ENCODE measurements around the gene AGBL3.
A peak's percentile ranks its signal among the peaks of the same experiment; 100 is the strongest.

AGBL3 gene

DNA sequence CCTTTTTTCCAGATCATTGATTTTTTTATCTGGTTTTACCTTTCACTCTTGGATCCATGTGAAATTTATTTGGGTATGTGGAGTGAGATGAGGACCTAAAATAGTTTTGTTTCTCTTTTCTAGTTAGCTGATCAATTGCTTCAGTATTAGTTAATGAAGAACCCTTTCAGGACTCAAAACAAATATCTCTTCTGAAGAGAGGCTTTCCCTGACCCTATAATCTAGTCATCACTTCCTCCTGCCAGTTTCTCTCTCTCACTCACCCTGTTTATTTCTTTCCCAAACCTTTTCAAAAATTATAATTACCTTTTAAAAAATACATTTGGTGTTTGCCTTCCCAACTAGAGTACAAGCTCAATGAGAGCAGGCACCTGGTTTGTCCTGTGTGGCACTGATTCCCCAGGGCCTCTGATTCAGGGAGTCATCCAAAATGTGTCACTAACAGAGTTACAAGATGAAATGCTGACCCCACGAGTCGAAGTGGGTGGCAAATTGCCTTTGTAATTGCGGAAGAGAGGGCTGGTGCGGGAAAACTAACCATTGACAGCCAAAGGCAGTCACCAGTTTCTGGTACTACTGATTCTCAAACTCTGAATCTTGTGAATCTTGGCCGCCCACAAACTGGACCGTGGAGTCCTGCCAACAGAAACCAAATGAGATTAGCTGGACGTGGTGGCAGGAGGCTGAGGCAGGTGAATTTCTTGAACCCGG, 163.9 kb downstream of the AGBL3 start:
- no peak for DNase-seq

DNA sequence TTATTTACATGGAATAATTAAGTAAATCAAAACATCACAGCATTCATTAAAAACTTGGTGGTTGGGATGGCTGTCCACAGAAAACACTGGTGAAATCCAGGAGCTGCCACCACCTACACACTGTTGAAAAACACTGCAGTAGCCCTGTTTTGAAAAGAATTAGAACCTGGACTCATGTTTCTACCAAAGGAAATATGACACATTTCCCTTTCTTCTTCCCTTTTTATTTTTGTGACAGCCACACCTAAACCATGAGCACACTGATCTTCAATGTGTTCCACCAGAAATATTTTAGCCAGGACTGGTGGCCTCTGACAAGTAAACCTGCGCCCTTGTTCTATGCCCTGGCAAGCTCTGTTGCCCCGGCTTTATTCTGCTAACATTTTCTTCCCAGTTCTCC, 164.8 kb downstream of the AGBL3 start:
- DNase-seq, result no peak

DNA sequence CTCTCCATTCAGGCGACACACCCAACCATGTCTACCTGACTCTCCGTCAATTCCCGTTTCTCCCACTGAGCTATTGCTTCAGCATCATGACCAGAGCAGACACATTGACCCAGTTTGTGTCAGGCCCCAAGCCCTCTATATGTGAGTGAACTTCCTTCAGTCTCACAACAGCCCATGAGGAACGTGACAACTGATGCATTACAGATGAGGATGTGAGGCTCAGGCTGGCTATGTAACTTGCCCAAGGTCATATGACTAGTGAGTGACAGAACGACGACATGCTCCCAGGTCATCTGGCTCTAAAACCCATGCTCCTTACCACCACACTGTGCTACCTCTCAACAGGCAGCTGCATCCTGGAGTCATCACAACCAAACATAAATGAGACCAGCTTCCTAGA, 165.2 kb downstream of the AGBL3 start:
- DNase-seq, result no peak

DNA sequence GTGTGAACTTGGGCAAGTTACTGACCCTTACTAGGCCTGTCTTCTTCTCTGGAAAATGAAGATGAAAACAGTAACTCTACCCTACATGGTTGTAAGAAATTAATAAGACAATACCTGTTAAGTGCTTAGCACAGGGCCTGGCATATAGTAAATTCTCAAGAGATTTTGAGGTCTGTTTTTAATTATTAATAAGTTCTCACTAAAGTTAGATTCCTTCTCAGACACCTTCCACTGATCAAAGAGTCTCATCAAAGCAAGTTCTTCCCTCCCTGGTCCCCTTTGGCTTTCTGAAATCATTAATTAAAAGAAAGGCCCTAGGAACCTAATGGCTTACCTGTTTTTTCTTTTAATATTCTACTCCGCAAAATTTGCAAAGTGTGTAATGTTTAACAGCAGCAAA, 166.1 kb downstream of the AGBL3 start:
- no peak for DNase-seq

DNA sequence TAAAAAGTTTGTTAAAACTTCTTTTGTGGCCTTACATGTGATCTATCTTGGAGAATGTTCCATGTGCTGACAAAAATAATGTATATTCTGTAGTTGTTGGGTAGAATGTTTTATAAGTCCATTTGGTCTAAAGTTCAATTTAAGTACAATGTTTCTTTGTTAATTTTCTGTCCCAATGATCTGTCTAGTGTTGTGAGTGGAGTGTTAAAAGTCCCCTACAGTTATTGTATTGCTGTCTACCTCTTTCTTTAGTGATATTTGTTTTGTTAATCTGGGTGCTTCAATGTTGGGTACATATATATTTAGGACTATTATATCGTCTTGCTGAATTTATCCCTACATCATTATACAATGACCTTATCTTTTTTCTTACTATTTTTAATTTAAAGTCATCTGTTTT, 168.4 kb downstream of the AGBL3 start:
- DNase-seq, result no peak

DNA sequence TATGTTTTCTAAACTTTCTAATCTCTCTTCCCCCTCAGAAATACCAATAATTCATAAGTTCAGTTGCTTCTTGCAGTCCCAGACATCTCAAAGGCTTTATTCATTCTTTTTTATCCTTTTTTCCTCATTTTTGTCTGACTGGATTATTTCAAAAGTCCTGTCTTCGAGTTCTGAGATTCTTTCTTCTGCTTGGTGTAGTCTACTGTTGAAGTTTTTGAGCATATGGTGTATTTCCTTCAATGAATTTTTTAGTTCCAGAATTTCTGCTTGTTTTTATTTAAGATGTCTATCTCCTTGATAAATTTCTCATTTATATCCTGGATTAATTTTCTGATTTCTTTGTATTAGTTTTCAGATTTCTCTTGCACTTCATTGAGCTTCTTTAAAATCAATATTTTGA, 170.0 kb downstream of the AGBL3 start:
- no peak for DNase-seq

DNA sequence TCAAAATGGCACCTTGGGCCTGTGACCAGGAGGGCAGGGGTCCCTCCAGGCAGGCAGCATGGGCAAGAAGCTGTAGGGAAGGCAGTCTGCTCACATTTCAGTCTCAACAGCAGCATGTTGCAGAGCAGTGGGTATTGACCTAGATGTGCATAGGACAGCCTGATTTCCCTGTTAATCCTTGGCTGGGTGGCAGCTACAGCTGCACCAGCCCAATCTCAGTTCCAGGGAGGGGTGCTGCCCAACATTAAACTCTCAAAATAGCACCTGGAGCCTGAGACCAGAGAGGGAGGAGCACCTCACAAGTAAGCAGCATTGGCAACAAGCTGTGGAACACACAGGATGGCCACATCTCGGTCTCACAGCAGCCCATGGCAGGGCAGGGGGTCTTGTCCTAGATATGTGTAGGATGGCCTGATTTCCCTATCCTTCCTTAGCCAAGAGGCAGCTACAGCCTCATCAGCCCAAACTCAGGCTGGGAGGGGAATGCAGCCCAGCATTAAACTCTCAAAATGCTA, 171.9 kb downstream of the AGBL3 start:
- DNase-seq, result no peak

DNA sequence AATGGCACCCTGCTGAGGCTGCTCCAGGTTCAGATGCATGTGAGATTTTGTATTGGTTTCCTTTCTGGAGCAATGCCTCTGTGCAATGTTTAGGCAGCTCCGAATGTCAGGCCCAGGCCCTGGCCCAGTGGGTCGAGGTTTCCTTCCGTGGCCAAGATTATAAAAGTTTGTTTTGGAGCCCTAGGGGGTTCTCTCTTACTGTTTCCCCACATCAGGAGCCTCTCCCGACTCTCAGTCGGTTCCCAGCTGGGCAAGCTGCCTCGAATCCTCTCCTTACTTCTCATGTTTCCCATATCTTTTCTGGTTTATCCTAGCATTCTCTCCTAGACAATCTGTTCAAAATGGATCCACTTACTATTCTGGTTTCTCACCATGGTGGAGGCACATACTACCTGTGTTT, 172.6 kb downstream of the AGBL3 start:
- no peak for DNase-seq

DNA sequence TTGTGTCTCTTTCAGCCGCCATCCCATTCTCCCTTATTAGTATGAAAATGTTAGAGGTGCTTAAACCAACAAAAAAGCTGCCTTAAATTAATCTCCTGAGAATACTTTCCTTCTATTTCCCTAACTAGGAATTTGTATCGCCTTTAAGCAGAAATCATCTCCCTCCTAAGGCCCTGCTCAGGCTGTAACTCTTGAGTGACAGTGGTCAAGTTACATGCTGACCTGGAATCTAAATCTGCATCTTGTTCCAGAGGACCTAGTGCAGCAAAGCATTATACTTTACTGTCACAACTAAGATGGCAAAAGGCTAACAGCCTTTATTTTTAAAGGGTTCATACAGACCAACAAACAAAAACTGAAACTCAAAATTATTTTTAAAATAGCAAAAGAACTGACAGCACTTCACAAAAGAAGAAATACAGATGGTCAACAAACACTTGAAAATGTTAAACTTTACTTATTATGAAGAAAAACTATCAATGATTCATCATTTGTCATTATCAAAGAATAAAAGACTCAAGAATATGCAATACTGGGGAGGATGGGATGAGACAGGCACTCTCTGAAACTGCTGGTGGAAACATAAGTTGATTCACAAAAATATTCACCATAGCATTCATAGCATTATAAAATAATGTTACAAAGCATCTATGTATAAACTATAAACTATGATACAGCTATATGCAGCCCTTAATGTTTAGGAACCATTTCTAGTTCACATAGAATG, 173.2 kb downstream of the AGBL3 start:
- no peak for DNase-seq

DNA sequence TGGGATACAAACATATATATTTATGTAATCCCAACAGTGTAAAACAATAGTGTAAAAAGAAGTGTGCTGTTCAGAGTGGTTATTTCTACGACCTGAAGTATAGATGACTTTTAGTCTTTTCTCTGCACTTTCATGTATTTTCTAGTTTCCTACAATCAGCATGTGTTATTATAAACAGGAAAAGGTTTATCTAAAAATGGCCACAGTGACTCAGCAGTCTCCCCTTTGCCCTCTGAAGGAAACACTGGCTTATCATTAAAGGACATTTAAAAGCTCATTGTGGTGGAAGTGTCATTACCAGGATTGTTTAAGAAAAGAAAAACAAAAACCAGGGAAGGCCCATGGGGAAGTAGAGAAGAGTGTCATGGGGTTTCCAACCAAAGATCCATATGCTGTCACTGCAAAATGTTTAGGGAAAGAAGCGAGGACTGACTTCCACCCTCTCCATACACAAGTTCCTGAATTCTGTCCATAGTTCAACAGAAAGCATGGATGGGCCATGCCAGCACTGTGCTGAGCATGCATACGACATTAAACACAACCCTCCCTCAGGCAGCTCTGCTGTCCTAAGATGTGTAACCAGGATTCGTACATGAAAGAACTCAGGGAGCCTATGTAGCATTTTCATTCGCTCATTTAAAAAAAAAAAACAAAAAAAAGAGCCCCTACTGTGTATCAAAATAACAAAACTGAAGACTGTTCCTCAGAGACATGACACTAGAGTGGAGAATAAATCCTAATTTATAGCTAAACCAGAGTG, 174.0 kb downstream of the AGBL3 start:
- DNase-seq, result no peak

DNA sequence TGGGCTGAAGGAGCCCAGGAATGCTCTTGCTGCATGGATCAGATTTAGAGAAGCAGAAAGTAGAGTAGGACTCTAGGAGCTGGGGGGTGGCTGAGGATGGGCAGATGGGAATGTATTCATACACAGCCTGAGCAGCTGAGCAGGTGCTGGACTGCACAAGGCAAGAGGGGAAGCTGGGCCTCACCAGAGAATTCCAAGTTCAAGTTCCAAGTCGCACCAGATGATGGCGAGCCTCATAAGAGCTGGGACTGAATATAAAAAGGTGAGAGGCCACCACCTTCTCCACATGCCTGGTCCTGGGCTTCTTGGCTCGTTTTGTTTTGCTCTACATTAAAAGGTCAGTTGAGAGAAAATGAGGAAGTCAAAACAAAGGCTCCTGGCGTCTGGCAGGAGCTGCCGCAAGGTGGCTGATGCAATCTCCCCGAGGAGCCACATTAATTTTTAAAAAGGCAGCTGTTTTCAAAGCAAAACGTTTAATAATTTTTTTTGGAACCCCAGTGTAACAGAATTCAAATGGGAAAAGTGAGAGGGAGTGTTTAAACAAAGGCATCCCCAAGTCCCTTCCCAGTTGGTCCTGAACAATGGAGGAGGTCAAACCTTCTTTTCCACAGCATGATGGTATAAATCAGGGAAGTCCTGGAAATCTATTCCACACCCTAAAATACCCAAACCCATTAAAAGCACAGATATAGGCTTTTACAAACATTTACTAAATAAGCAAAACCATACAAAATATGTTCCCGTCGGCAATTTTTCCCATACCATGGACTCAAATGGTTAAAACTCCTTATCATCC, 174.7 kb downstream of the AGBL3 start:
- no peak for DNase-seq

DNA sequence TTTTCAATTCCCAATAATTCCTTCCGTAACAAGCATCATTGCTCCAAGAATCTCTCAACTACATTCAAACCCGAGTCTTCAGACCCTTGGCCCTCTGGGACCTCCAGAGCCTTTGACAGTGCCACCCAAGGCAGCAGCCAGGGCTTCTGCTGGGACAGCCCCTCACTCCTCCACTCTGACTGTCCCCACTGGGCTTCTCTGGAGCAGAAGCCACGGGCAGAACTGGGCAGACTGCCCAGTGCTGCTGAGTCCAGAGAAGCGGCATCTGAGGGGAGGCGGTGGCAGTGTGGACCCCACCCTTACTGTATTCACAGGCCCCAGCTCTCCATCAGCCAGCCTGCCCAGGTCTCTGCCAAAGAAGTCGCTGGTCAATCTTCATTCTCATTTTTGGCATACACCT, 175.4 kb downstream of the AGBL3 start:
- DNase-seq, result no peak

DNA sequence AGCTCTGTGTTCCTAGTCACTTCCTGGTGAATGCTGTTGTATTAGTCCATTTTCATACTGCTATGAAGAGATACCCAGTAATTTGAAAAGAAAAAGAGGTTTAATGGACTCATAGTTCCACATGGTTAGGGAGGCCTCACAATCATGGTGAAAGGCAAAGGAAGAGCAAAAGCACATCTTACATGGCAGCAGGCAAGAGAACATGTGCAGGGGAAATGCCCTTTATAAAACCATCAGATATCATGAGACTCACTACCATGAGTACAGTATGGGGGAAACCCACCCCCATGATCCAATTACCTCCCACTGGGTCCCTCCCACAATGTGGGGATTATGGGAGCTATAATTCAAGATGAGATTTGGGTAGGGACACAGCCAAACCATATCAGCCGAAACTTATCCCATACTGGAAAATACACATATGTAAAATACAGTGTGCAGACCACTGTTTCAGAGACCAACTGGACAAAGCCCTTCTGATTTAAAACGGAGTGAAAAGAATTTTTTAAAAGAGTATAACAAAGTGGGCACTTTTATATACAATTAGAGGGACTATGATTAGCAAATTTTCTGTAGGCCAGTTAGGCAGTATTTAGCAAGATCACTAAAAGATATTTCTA, 176.2 kb downstream of the AGBL3 start:
- no peak for DNase-seq

DNA sequence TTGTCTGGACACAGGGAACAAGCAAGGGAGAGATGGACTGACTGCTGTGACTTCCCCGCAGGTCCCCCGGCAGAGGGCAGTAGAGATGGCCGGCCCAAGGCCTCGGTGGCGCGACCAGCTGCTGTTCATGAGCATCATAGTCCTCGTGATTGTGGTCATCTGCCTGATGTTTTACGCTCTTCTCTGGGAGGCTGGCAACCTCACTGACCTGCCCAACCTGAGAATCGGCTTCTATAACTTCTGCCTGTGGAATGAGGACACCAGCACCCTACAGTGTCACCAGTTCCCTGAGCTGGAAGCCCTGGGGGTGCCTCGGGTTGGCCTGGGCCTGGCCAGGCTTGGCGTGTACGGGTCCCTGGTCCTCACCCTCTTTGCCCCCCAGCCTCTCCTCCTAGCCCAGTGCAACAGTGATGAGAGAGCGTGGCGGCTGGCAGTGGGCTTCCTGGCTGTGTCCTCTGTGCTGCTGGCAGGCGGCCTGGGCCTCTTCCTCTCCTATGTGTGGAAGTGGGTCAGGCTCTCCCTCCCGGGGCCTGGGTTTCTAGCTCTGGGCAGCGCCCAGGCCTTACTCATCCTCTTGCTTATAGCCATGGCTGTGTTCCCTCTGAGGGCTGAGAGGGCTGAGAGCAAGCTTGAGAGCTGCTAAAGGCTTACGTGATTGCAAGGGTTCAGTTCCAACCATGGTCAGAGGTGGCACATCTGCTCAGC, 178.2 kb downstream of the AGBL3 start:
- DNase-seq, result no peak

DNA sequence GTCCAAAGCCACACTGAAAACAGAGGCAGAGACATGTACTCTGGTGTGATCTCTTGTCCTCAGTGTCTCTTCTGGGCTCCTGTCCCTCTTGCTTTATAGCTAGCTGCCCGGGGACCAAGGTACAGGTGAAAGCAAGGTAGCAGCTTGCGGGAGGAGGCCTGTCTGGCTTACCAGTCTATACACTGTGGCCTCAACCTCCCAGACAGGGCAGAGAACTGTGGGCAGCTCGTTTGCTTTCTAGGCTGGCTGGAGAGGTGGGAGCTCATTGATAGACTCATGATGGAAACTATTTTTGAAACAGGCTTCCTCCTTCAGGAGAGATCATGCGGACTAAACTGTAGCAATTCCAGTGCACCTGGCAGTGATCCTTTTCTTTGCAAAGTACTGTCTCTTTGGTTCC, 179.6 kb downstream of the AGBL3 start:
- no peak for DNase-seq

DNA sequence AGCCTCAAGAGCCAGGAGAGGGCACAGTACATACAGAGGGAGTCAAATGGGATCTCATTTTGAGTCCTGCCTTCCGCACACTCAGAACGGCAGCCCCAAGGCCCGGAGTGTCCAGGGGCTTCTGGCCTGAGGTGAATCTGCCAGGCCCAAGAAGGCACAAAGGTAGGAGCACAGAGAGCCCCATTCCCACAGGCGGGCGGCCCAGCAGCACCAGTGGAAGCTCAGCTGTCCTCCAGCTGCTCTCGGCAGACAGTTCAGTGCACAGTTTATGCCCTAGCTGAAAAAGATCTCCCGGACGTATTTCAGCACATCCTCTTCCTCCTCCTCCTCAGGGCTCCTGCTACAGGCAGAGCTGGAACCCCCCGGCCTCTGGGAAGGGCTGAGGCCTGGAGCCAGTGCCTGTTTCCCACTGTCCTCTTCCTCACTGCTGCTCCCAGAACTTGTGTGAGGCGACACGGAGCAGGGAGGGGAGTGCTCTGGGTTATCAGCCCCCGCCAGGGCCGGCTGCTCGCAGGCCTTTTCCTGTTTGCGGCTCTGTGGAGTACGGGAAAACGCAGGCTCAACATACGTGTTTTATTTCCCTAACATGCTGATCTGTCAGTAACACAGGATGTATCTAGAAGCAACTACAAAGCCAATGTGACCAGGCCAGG, 180.2 kb downstream of the AGBL3 start:
- no peak for DNase-seq

DNA sequence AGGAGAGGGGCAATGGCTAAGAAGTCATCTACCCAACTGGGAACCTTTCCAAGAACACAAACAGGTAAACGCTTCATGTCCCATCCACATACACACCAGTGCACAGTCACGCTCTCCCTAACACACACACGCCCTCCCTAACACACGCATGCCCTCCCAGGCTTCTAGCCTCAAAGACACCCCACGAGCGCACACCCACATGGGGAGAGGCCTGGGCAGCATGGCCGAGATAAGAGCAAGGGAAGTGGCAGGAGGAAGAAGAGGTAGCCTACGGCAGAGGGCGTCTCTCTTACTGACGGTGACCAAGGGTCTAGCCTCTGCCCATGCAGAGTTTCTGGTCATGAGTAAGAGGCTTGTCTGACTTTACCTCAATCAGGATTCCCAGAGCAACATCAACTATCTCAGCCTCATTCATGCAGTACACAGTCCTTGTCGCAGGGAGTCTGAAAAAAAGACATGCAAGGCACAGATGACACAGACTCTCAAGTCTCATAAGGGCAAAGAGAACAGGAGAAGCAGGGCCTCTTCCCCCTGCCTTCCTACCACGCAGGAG, 181.1 kb downstream of the AGBL3 start:
- no peak for DNase-seq

DNA sequence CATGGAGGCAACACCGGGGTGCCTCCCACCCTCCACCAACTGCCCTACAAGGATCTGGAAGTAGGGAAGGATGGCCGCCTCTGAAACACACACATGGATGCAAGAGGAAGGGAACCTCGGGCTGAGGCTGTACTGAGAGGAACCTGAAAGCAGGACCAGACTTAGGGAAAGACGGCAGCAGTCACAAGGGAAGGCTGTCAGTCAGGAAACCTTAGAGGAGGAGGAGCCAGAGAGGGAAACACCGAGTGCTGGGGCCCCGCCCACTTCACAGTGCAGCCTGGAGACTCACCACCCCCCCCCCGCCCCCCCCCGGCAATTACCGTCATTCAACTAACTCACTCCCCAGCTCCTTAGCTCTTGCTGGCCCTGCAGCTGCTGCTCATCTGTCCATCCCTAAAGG, 181.7 kb downstream of the AGBL3 start:
- peak in 1 of 2 donors; percentile 43 for DNase-seq

DNA sequence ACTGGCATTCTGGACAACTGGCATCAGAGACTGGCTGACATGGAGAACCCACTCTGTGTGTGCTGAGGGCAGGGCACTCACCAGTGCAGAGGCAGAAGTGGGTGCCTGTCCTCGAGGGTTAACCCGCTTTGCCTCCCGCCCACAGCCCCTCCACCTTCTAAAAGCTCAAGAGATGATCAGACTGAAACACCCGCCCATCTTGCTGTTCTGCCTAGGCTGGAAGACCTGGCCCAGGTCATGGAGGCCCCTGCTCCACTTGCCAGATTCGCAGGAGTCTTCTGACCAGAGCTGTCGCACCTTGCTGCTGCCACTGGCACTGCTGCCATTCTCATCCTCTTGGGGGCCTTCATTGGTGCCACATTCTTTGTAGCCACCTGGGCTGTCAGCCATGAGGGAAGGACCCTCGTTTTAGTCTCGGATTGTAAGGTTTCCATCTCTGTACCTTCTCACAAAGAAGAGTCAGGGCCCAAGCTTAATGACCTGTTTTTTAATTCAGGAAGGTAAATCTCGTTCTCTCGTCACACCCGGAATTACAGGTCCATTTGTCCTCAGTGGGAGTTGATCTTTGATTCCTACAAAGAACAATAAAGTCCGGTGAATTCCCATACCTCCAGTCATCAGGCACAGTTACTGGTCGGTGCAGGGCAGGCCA, 182.3 kb downstream of the AGBL3 start:
- DNase-seq, result no peak

All from stimulated activated CD4-positive, alpha-beta T cell treated with anti-CD3 and anti-CD28 coated beads, Interleukin-2, amount 100 ng/mL, for 24 hours (primary cell).